WTC11 (cell line): ENCODE results near the gene CDC23. TPM values are rescaled to one million over a fixed set of nuclear protein-coding genes. Genes with fewer than 3 reads are reported as not detected.
A peak's percentile ranks its signal among the peaks of the same experiment; 100 is the strongest.
"Not testable (repeated sequence)": the region's sequence is repeated elsewhere in the genome, so short reads cannot be mapped to it uniquely, and the experiment has no call there.

Experiments
- ATAC-seq: fragments of 200-7000 bp; cut with Tn5 transposase; 2 replicates; pipeline ENCODE4 v1.10.0; 2021; ENCODE audit warnings: mild to moderate bottlenecking, moderate library complexity
- CTCF ChIA-PET: fragments of 300-600 bp; sonication (Branson Sonifier 250); formaldehyde crosslinking; loops from one replicate; lab custom pipeline; 2021; ENCODE audit warnings: antibody characterized with exemption; lab: Charles Lee
- POLR2A ChIA-PET: fragments of 350-600 bp; sonication (Branson Sonifier 250); formaldehyde crosslinking; loops from one replicate; lab custom pipeline; 2021; ENCODE audit warnings: antibody characterized with exemption; lab: Charles Lee
- DNase-seq: peaks from one replicate; pipeline ENCODE4 v3.0.0; 2021; ENCODE audit warnings: low spot score
- H3K27ac Mint-ChIP-seq: 2 replicates; pipeline ENCODE4 v1.8.0; 2021; ENCODE audit warnings: mixed read lengths
- H3K27me3 Mint-ChIP-seq: 2 replicates; pipeline ENCODE4 v1.8.0; 2021; ENCODE audit warnings: low read depth, mild to moderate bottlenecking, moderate library complexity, mixed read lengths
- H3K36me3 Mint-ChIP-seq: 2 replicates; pipeline ENCODE4 v1.8.0; 2021; ENCODE audit warnings: mixed read lengths
- H3K4me1 Mint-ChIP-seq: 2 replicates; pipeline ENCODE4 v1.8.0; 2022; ENCODE audit warnings: mixed read lengths
- H3K4me3 Mint-ChIP-seq: 2 replicates; pipeline ENCODE4 v1.8.0; 2021; ENCODE audit warnings: mild to moderate bottlenecking, moderate library complexity, mixed read lengths
- H3K9me3 Mint-ChIP-seq: 2 replicates; pipeline ENCODE4 v1.8.0; 2021; ENCODE audit warnings: mixed read lengths
- CREB1 ChIP-seq: sonication (generic); formaldehyde crosslinking; IDR thresholded peaks from 2 replicates; pipeline ENCODE4 v1.8.0; 2023; ENCODE audit warnings: mild to moderate bottlenecking, missing genetic modification reagents
- E2F1 ChIP-seq: sonication (generic); formaldehyde crosslinking; IDR thresholded peaks from 2 replicates; pipeline ENCODE4 v1.8.0; 2022; ENCODE audit warnings: mild to moderate bottlenecking, missing genetic modification reagents
- EMX1 ChIP-seq: fragments of 250-450 bp; sonication (Bioruptor Pico); IDR thresholded peaks from 2 replicates; pipeline ENCODE4 v1.8.0; 2021; ENCODE audit warnings: mild to moderate bottlenecking
- FOXP4 ChIP-seq: sonication (generic); formaldehyde crosslinking; IDR thresholded peaks from 2 replicates; pipeline ENCODE4 v1.8.0; 2022; ENCODE audit warnings: mild to moderate bottlenecking, missing genetic modification reagents
- NFE2L1 ChIP-seq: sonication (generic); formaldehyde crosslinking; IDR thresholded peaks from 2 replicates; pipeline ENCODE4 v1.8.1; 2023; ENCODE audit warnings: missing genetic modification reagents
- NR2C2 ChIP-seq: sonication (generic); formaldehyde crosslinking; IDR thresholded peaks from 2 replicates; pipeline ENCODE4 v1.8.0; 2022; ENCODE audit warnings: mild to moderate bottlenecking, missing genetic modification reagents
- TEAD1 ChIP-seq: sonication (generic); formaldehyde crosslinking; IDR thresholded peaks from 2 replicates; pipeline ENCODE4 v1.8.0; 2022; ENCODE audit warnings: mild to moderate bottlenecking, missing genetic modification reagents
- ZNF232 ChIP-seq: sonication (generic); formaldehyde crosslinking; IDR thresholded peaks from 2 replicates; pipeline ENCODE4 v1.8.0; 2022; ENCODE audit warnings: mild to moderate bottlenecking, missing genetic modification reagents
- total RNA-seq: library from RNA; stranded (reverse); gene quantifications from 3 replicates; pipeline ENCODE4 v1.2.3, GENCODE V29; 2021
- TF ChIP-seq, protein P1 (sequence below): fragments of 250-450 bp; sonication (Bioruptor Pico); IDR thresholded peaks from 2 replicates; pipeline ENCODE4 v1.9.0; 2021; ENCODE audit warnings: mild to moderate bottlenecking, borderline replicate concordance
- TF ChIP-seq, protein P2 (sequence below): sonication (generic); formaldehyde crosslinking; IDR thresholded peaks from 2 replicates; pipeline ENCODE4 v1.8.1; 2023; ENCODE audit warnings: mild to moderate bottlenecking, missing genetic modification reagents, borderline replicate concordance
- TF ChIP-seq, protein P3 (sequence below): fragments of 250-450 bp; sonication (Bioruptor Pico); conservative IDR thresholded peaks from 2 replicates; pipeline ENCODE4 v1.9.0; 2021; ENCODE audit warnings: mild to moderate bottlenecking
- TF ChIP-seq, protein P4 (sequence below): sonication (generic); formaldehyde crosslinking; IDR thresholded peaks from 2 replicates; pipeline ENCODE4 v1.8.1; 2023; ENCODE audit warnings: mild to moderate bottlenecking, missing genetic modification reagents, moderate library complexity

CDC23 gene
- total RNA-seq, 1 experiment from 2014 or later = 43.8 TPM

- TF ChIP-seq, protein P1, sequence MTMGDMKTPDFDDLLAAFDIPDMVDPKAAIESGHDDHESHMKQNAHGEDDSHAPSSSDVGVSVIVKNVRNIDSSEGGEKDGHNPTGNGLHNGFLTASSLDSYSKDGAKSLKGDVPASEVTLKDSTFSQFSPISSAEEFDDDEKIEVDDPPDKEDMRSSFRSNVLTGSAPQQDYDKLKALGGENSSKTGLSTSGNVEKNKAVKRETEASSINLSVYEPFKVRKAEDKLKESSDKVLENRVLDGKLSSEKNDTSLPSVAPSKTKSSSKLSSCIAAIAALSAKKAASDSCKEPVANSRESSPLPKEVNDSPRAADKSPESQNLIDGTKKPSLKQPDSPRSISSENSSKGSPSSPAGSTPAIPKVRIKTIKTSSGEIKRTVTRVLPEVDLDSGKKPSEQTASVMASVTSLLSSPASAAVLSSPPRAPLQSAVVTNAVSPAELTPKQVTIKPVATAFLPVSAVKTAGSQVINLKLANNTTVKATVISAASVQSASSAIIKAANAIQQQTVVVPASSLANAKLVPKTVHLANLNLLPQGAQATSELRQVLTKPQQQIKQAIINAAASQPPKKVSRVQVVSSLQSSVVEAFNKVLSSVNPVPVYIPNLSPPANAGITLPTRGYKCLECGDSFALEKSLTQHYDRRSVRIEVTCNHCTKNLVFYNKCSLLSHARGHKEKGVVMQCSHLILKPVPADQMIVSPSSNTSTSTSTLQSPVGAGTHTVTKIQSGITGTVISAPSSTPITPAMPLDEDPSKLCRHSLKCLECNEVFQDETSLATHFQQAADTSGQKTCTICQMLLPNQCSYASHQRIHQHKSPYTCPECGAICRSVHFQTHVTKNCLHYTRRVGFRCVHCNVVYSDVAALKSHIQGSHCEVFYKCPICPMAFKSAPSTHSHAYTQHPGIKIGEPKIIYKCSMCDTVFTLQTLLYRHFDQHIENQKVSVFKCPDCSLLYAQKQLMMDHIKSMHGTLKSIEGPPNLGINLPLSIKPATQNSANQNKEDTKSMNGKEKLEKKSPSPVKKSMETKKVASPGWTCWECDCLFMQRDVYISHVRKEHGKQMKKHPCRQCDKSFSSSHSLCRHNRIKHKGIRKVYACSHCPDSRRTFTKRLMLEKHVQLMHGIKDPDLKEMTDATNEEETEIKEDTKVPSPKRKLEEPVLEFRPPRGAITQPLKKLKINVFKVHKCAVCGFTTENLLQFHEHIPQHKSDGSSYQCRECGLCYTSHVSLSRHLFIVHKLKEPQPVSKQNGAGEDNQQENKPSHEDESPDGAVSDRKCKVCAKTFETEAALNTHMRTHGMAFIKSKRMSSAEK (CRISPR knock-in tag) = no peak
- TF ChIP-seq, all 79 proteins: peak for 0
These were observed 44.5 kb upstream of the CDC23 start (continued) for GRCh38 chr5:138257583-138257982.

DNA sequence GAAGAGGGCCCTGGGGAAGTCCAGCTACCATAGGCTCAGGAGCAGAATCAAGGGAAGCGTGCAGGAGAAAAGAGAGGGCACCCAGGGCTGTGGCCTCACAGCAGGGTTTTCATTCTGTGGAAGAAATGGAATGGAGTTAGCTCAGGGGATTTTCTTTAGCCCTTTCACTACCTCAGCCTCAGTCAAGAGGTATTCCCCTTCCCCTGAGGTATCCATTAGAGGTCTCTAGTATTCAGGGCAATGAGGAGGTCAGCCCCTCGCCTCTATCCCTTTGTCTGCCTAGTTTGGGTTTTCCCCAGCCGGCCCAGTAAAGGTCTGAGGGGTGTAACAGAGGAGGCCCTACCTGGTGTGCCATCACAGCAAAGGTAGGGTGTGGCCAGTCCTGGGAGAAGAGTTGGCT, 39.8 kb upstream of the CDC23 start:
- Mint-ChIP-seq H3K4me3 (no peak overlapping the region), H3K36me3 (no peaks in the 10 kb centered on the region), H3K27ac (no peak overlapping the region), H3K4me1 (no peaks in the 10 kb centered on the region), H3K27me3 (peaks cover 9% of the 10 kb centered on the region; the same call in 1 of the 2 replicates), H3K9me3 (no peaks in the 10 kb centered on the region)
- CTCF ChIA-PET = interaction anchor here (1.7 kb wide), 2 partner anchors 99 to 188 kb away, joined by 3 read pairs; no protein-coding TSS in a partner anchor
- TF ChIP-seq, protein P2, sequence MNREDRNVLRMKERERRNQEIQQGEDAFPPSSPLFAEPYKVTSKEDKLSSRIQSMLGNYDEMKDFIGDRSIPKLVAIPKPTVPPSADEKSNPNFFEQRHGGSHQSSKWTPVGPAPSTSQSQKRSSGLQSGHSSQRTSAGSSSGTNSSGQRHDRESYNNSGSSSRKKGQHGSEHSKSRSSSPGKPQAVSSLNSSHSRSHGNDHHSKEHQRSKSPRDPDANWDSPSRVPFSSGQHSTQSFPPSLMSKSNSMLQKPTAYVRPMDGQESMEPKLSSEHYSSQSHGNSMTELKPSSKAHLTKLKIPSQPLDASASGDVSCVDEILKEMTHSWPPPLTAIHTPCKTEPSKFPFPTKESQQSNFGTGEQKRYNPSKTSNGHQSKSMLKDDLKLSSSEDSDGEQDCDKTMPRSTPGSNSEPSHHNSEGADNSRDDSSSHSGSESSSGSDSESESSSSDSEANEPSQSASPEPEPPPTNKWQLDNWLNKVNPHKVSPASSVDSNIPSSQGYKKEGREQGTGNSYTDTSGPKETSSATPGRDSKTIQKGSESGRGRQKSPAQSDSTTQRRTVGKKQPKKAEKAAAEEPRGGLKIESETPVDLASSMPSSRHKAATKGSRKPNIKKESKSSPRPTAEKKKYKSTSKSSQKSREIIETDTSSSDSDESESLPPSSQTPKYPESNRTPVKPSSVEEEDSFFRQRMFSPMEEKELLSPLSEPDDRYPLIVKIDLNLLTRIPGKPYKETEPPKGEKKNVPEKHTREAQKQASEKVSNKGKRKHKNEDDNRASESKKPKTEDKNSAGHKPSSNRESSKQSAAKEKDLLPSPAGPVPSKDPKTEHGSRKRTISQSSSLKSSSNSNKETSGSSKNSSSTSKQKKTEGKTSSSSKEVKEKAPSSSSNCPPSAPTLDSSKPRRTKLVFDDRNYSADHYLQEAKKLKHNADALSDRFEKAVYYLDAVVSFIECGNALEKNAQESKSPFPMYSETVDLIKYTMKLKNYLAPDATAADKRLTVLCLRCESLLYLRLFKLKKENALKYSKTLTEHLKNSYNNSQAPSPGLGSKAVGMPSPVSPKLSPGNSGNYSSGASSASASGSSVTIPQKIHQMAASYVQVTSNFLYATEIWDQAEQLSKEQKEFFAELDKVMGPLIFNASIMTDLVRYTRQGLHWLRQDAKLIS (CRISPR knock-in tag) = no peak
- no peak for TF ChIP-seq ZNF232
- TF ChIP-seq, protein P3, sequence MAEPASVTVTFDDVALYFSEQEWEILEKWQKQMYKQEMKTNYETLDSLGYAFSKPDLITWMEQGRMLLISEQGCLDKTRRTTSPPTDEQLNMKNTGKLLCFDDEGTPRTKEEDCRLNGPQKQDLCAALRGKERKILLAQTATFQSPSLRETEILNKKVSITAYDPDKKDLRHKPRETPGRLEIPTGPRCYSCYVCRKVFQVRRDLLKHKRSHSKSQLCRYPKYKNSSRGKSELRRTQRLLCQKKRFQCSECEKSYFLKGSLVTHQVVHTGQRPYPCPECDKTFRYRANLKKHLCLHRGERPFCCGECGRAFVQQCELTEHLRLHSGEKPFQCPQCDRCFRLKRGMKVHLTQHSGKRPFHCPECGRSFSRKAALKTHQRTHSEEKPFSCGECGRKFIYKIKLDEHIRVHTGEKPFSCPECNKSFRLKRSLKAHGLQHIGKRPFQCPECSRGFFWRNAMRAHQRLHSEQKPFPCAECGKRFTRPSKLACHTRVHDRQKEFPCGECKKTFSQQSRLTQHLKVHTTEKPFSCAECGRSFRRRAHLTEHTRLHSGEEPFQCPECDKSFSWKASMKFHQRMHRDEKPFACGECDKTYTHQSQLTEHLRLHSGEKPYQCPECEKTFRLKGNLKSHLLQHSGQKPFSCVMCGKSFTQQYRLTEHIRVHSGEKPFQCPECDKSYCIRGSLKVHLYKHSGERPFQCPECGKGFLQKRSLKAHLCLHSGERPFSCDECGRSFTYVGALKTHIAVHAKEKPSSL (CRISPR knock-in tag) = no peak
- TF ChIP-seq CREB1 (CRISPR knock-in tag) = no peak
- no peak for TF ChIP-seq NFE2L1 (CRISPR knock-in tag)
- POLR2A ChIA-PET = no interaction called here
- no peak for ATAC-seq
- DNase-seq = no peak

DNA sequence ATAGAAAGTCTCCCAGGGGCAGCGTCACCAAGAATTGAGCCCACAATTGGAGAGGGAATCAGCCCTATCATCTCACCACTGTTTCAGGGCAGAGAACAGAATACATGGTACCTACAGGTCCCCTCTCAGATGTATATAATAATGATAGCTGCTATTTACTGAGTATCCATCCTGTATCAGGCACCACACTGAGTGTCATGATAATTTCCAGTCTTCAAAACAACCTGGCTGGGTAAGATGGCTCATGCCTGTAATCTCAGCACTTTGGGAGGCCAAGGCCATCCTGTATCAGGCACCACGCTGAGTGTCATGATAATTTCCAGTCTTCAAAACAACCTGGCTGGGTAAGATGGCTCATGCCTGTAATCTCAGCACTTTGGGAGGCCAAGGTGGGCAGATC, 34.7 kb upstream of the CDC23 start:
- Mint-ChIP-seq H3K27me3 (peaks cover 16% of the 10 kb centered on the region), H3K4me1 (peaks cover 17% of the 10 kb centered on the region)
- ATAC-seq, CTCF ChIA-PET, H3K36me3 Mint-ChIP-seq, H3K9me3 Mint-ChIP-seq, DNase-seq, H3K27ac Mint-ChIP-seq, H3K4me3 Mint-ChIP-seq, POLR2A ChIA-PET: not testable (repeated sequence)

DNA sequence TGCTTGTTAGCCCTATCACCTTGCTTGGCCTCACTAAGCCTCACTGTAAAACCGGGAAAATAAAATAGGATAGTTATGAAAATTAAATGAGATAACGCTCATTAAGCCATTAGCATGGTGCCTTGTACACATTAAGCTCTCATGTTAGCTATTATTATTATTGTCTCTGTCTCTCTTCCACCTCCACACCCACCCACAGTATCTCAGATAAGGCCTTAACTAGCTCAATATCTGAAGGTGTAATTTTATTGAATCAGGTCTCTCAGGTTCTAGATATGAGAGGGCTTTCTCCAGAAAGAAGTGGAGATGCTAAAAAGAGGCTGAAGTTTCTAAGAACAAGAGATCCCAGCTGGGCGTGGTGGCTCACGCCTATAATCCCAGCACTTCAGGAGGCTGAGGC, 33.7 kb upstream of the CDC23 start:
- Mint-ChIP-seq H3K27me3 (peaks cover 25% of the 10 kb centered on the region), H3K36me3 (no peaks in the 10 kb centered on the region), H3K4me1 (peaks cover 17% of the 10 kb centered on the region), H3K9me3 (no peaks in the 10 kb centered on the region), H3K27ac (peak overlapping the region; percentile 3; the same call in 1 of the 2 replicates), H3K4me3 (no peak overlapping the region)
- no peak for ATAC-seq
- CTCF ChIA-PET = interaction anchor here (1.1 kb wide), 1 partner anchor 17 kb away, joined by 3 read pairs; no protein-coding TSS in a partner anchor
- DNase-seq = no peak
- POLR2A ChIA-PET = no interaction called here
- TF ChIP-seq TEAD1 (CRISPR knock-in tag) (no peak), FOXP4 (CRISPR knock-in tag) (no peak), ZNF232 (no peak), E2F1 (no peak), NR2C2 (CRISPR knock-in tag) (no peak), EMX1 (no peak)
- TF ChIP-seq, protein P4, sequence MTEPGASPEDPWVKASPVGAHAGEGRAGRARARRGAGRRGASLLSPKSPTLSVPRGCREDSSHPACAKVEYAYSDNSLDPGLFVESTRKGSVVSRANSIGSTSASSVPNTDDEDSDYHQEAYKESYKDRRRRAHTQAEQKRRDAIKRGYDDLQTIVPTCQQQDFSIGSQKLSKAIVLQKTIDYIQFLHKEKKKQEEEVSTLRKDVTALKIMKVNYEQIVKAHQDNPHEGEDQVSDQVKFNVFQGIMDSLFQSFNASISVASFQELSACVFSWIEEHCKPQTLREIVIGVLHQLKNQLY = no peak
